Sigmoid colon (tissue), 7 donors: ENCODE results near the gene BRD2. TPM values are rescaled to one million over a fixed set of nuclear protein-coding genes. Genes with fewer than 3 reads are reported as not detected.

ENCODE experiments used
- DNase-seq: peaks from one replicate; pipeline ENCODE4 v3.0.0-alpha.2; 2019
- H3K27ac ChIP-seq, 4 donors: fragments of 200-600 bp; sonication (generic); one replicate each; pipeline ENCODE4 v1.5.1; 2016 to 2019; ENCODE audit warnings: mild to moderate bottlenecking in 1 of 4
- H3K27me3 ChIP-seq, 3 donors: fragments of 200-600 bp; sonication (generic); one replicate each; pipeline ENCODE4 v1.5.1; 2019; ENCODE audit warnings: mild to moderate bottlenecking in 1 of 3
- H3K36me3 ChIP-seq, 4 donors: fragments of 200-600 bp; sonication (generic); one replicate each; pipeline ENCODE4 v1.5.1; 2016 to 2019
- H3K4me1 ChIP-seq, 4 donors: fragments of 200-600 bp; sonication (generic); one replicate each; pipeline ENCODE4 v1.5.1; 2017 to 2019
- H3K4me3 ChIP-seq, 4 donors: fragments of 200-600 bp; sonication (generic); one replicate each; pipeline ENCODE4 v1.5.1; 2017 to 2019; ENCODE audit warnings: mild to moderate bottlenecking in 2 of 4, moderate library complexity in 1 of 4
- H3K9me3 ChIP-seq, 4 donors: fragments of 200-600 bp in 3 of 4; sonication (generic) in 3 of 4; one replicate each; pipeline versions ENCODE4 v1.5.1 to v1.6.1; 2013 to 2019
- EP300 ChIP-seq, 4 donors: sonication (generic); formaldehyde crosslinking; IDR thresholded peaks; one replicate each; pipeline ENCODE4 v1.6.1; 2017; ENCODE audit warnings: antibody characterized with exemption in 4 of 4
- POLR2A ChIP-seq, 2 donors: fragments of 450-650 bp; IDR thresholded peaks; one replicate each; pipeline ENCODE4 v1.6.1; 2016; ENCODE audit warnings: antibody characterized with exemption in 2 of 2, mild to moderate bottlenecking in 2 of 2, moderate library complexity in 2 of 2
- POLR2AphosphoS5 ChIP-seq, 4 donors: sonication (generic); formaldehyde crosslinking; IDR thresholded peaks; one replicate each; pipeline ENCODE4 v1.6.1; 2017; ENCODE audit warnings: antibody characterized with exemption in 4 of 4
- WGBS, 2 donors: extraction: QIAGEN DNeasy Blood & Tissue Kit; methylation state at CpG; one replicate each; pipeline ENCODE4 v1.1.7; 2013; 5-methylcytosine and 5-hydroxymethylcytosine counted together
- intact Hi-C: fragments of 100-400 bp; cut with DNase I; formaldehyde crosslinking; loops from one replicate; pipeline ENCODE4 v1.15.1; 2023
- polyA plus RNA-seq, 3 donors: library from polyadenylated mRNA; stranded (reverse); fragments of 200-250 nt; gene quantifications; one replicate each; pipeline ENCODE4 v1.2.3, GENCODE V29; 2013
- total RNA-seq, 4 donors: library from RNA; depleted of rRNA; stranded (reverse); fragments of >200 nt; gene quantifications; one replicate each; pipeline ENCODE4 v1.1.0, GENCODE V29; 2016
- TF ChIP-seq, protein P1 (sequence below), 4 experiments: fragments of 450-650 bp in 3 of 4; fragments of 200-600 bp in 1 of 4; IDR thresholded peaks; one replicate each; pipeline ENCODE4 v1.5.1; 2016 to 2019; ENCODE audit warnings: antibody characterized with exemption in 4 of 4, mild to moderate bottlenecking in 3 of 4, moderate library complexity in 2 of 4
- donor health status: healthy with polysubstance abuse.
- donor health status: Bipolar disorder and iron deficiency.
- donor health status: healthy.

Gene BRD2
- total and polyA plus RNA-seq, 7 donors, result 60.6 to 135 (median 84.2) TPM

GRCh38 chr6:32995448-32995847 lies 27.1 kb downstream of the BRD2 start:
- 19 to 49% methylated on average over 2 of the region's 2 CpGs for WGBS, 2 donors
- DNase-seq, result no peak

GRCh38 chr6:33000055-33000454 lies 31.7 kb downstream of the BRD2 start:
- intact Hi-C loops, result no loop called here
- no peaks in the 10 kb centered on the region for H3K4me1 ChIP-seq
- DNase-seq, result no peak
- no peak overlapping the region for H3K4me3 ChIP-seq
- no peaks in the 10 kb centered on the region for H3K9me3 ChIP-seq
- H3K27me3 ChIP-seq, result peaks cover 0 to 24% (median 0%) of the 10 kb centered on the region in 3 donors
- TF ChIP-seq POLR2AphosphoS5 (IDR thresholded peaks at IDR 0.05) (no peak), POLR2A (IDR thresholded peaks at IDR 0.05) (no peak), EP300 (IDR thresholded peaks at IDR 0.05) (no peak)
- TF ChIP-seq, protein P1, sequence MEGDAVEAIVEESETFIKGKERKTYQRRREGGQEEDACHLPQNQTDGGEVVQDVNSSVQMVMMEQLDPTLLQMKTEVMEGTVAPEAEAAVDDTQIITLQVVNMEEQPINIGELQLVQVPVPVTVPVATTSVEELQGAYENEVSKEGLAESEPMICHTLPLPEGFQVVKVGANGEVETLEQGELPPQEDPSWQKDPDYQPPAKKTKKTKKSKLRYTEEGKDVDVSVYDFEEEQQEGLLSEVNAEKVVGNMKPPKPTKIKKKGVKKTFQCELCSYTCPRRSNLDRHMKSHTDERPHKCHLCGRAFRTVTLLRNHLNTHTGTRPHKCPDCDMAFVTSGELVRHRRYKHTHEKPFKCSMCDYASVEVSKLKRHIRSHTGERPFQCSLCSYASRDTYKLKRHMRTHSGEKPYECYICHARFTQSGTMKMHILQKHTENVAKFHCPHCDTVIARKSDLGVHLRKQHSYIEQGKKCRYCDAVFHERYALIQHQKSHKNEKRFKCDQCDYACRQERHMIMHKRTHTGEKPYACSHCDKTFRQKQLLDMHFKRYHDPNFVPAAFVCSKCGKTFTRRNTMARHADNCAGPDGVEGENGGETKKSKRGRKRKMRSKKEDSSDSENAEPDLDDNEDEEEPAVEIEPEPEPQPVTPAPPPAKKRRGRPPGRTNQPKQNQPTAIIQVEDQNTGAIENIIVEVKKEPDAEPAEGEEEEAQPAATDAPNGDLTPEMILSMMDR (IDR thresholded peaks at IDR 0.05), result no peak
- WGBS, 2 donors, result 40 to 72% methylated on average over 8 of the region's 8 CpGs
- H3K27ac ChIP-seq, result no peak overlapping the region
- H3K36me3 ChIP-seq, result no peaks in the 10 kb centered on the region

More at GRCh38 chr6:32995448-32995847, 27.1 kb downstream of the BRD2 start:
- TF ChIP-seq EP300 (IDR thresholded peaks at IDR 0.05) (no peak), POLR2A (IDR thresholded peaks at IDR 0.05) (no peak), POLR2AphosphoS5 (IDR thresholded peaks at IDR 0.05) (no peak)
- TF ChIP-seq, protein P1 (IDR thresholded peaks at IDR 0.05), result no peak
- intact Hi-C loops, result no loop called here
- no peak overlapping the region for H3K4me3 ChIP-seq
- peaks cover 0 to 12% (median 0%) of the 10 kb centered on the region in 3 donors for H3K27me3 ChIP-seq
- H3K4me1 ChIP-seq, result no peaks in the 10 kb centered on the region
- no peaks in the 10 kb centered on the region for H3K36me3 ChIP-seq
- no peaks in the 10 kb centered on the region for H3K9me3 ChIP-seq
- H3K27ac ChIP-seq, result no peak overlapping the region

- intact Hi-C loops, result no loop called here
- Histone ChIP-seq H3K36me3 (no peaks in the 10 kb centered on the region), H3K4me3 (no peak overlapping the region), H3K4me1 (no peaks in the 10 kb centered on the region), H3K27me3 (peaks cover 0 to 26% (median 0%) of the 10 kb centered on the region in 3 donors), H3K27ac (no peak overlapping the region), H3K9me3 (no peaks in the 10 kb centered on the region)
- WGBS, 2 donors, result 82 to 83% methylated on average over 4 of the region's 4 CpGs
- TF ChIP-seq EP300 (IDR thresholded peaks at IDR 0.05) (no peak), POLR2AphosphoS5 (IDR thresholded peaks at IDR 0.05) (no peak), POLR2A (IDR thresholded peaks at IDR 0.05) (no peak)
- TF ChIP-seq, protein P1 (IDR thresholded peaks at IDR 0.05), result no peak
- no peak for DNase-seq
Observed at GRCh38 chr6:33001685-33002084, 33.3 kb downstream of the BRD2 start.

DNA sequence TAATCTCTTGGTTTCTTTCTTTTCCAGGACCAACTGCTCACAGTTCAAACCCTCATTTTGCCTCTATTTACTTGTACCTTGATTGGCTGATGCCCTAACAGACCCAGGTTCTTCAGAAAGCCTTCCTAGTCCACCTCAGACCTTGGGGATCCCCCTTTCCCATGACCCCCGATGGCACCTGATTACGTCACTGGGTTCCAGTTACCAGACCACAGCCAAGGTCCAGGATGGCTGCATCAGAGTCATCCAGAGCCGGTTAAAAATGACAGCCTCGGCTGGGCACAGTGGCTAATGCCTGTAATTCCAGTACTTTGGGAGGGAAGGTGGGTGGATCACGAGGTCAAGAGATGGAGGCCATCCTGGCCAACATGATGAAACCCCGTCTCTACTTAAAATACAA lies 36.5 kb downstream of the BRD2 start:
- Histone ChIP-seq H3K27me3 (peaks cover 0 to 18% (median 0%) of the 10 kb centered on the region in 3 donors), H3K27ac (no peak overlapping the region), H3K36me3 (no peaks in the 10 kb centered on the region), H3K4me3 (no peak overlapping the region), H3K9me3 (no peaks in the 10 kb centered on the region), H3K4me1 (no peaks in the 10 kb centered on the region)
- TF ChIP-seq POLR2AphosphoS5 (IDR thresholded peaks at IDR 0.05), result no peak
- TF ChIP-seq POLR2A (IDR thresholded peaks at IDR 0.05), result no peak
- no peak for TF ChIP-seq EP300 (IDR thresholded peaks at IDR 0.05)
- TF ChIP-seq, protein P1 (IDR thresholded peaks at IDR 0.05), result no peak
- intact Hi-C loops, result no loop called here
- DNase-seq, result no peak
- WGBS, 2 donors, result 73 to 82% methylated on average over 6 of the region's 6 CpGs

GRCh38 chr6:33007831-33008400 lies 39.5 kb downstream of the BRD2 start:
- intact Hi-C loops, result no loop called here
- peaks cover 0 to 5% (median 0%) of the 10 kb centered on the region in 3 donors for H3K27me3 ChIP-seq
- no peaks in the 10 kb centered on the region for H3K36me3 ChIP-seq
- no peak for TF ChIP-seq POLR2A (IDR thresholded peaks at IDR 0.05)
- TF ChIP-seq, protein P1 (IDR thresholded peaks at IDR 0.05), result no peak
- TF ChIP-seq EP300 (IDR thresholded peaks at IDR 0.05), result no peak
- no peak for TF ChIP-seq POLR2AphosphoS5 (IDR thresholded peaks at IDR 0.05)
- H3K27ac ChIP-seq, result no peak overlapping the region
- no peak for DNase-seq
- WGBS, 2 donors, result 85 to 91% methylated on average over 26 of the region's 26 CpGs
- no peaks in the 10 kb centered on the region for H3K4me1 ChIP-seq
- no peaks in the 10 kb centered on the region for H3K9me3 ChIP-seq
- H3K4me3 ChIP-seq, result no peak overlapping the region
